AG04449 (cell line): ENCODE data around the gene MIER2.

Experiments
- CTCF ChIA-PET: fragments of 350-600 bp; formaldehyde crosslinking; extraction: SDS; loops from one replicate; lab custom pipeline; 2021; ENCODE audit warnings: antibody characterized with exemption; lab: Yijun Ruan, JAX
- POLR2A ChIA-PET: fragments of 400-600, 350-600 bp; formaldehyde crosslinking; extraction: SDS; loops from one replicate; lab custom pipeline; 2020; ENCODE audit warnings: antibody characterized with exemption, inconsistent platforms; lab: Yijun Ruan, JAX
- DNase-seq: peaks from one replicate; pipeline ENCODE4 v3.0.0-alpha.2; 2010; ENCODE audit warnings: low read depth, low spot score
- H3K4me3 ChIP-seq: 2 replicates; pipeline ENCODE4 v1.5.1; 2011; ENCODE audit warnings: low read depth, mild to moderate bottlenecking, control low read depth, low read length
- CTCF ChIP-seq: IDR thresholded peaks from one replicate; pipeline ENCODE4 v1.5.1; 2011; ENCODE audit warnings: mild to moderate bottlenecking, moderate library complexity, low read length, control low read depth, inconsistent platforms; ENCODE audit not compliant: insufficient read depth; ENCODE audit errors: missing control alignments

The MIER2 gene

GRCh38 chr19:295687-296370 is 48.8 kb downstream of the MIER2 start:
- CTCF ChIA-PET, result interaction anchor here (1.0 to 2.9 kb wide), 17 partner anchors 8 to 215 kb away, joined by 3 to 17 read pairs (median 6); no protein-coding TSS in a partner anchor
- POLR2A ChIA-PET, result interaction anchor here (1.5 kb wide), 1 partner anchor 15 kb away, joined by 5 read pairs; no protein-coding TSS in a partner anchor
- no peak for DNase-seq
- no peak for TF ChIP-seq CTCF
- no peak overlapping the region for H3K4me3 ChIP-seq

GRCh38 chr19:294946-295686 is 49.5 kb downstream of the MIER2 start:
- DNase-seq, result no peak
- POLR2A ChIA-PET, result interaction anchor here (1.5 kb wide), 1 partner anchor 15 kb away, joined by 5 read pairs; no protein-coding TSS in a partner anchor
- peak; percentile 97 for TF ChIP-seq CTCF
- CTCF ChIA-PET, result interaction anchor here (1.0 to 2.9 kb wide), 15 partner anchors 10 to 215 kb away, joined by 3 to 17 read pairs (median 6); no protein-coding TSS in a partner anchor
- H3K4me3 ChIP-seq, result peak overlapping the region; percentile 32

- POLR2A ChIA-PET, result no interaction called here
These were observed 50.2 kb downstream of the MIER2 start for GRCh38 chr19:294341-294945.

GRCh38 chr19:293436-294110 is 51.0 kb downstream of the MIER2 start:
- TF ChIP-seq CTCF, result no peak
- no peak for DNase-seq
- ChIA-PET POLR2A (no interaction called here), CTCF (interaction anchor here (0.7 to 2.9 kb wide), 4 partner anchors 10 to 214 kb away, joined by 3 to 11 read pairs (median 6); no protein-coding TSS in a partner anchor)
- H3K4me3 ChIP-seq, result no peak overlapping the region

More at GRCh38 chr19:294341-294945, 50.2 kb downstream of the MIER2 start:
- TF ChIP-seq CTCF, result no peak
- no peak for DNase-seq
- H3K4me3 ChIP-seq, result no peak overlapping the region
- CTCF ChIA-PET, result interaction anchor here (1.0 to 2.9 kb wide), 9 partner anchors 10 to 212 kb away, joined by 3 to 17 read pairs (median 8); no protein-coding TSS in a partner anchor

GRCh38 chr19:292951-293350 is 51.6 kb downstream of the MIER2 start:
- TF ChIP-seq CTCF, result no peak
- H3K4me3 ChIP-seq, result no peak overlapping the region
- POLR2A ChIA-PET, result no interaction called here
- no peak for DNase-seq
- CTCF ChIA-PET, result interaction anchor here (1.0 to 1.9 kb wide), 2 partner anchors 9 to 26 kb away, joined by 4 to 9 read pairs; no protein-coding TSS in a partner anchor
